ENCODE results near the gene RNASEH2B. TPM values are rescaled to one million over a fixed set of nuclear protein-coding genes. Genes with fewer than 3 reads are reported as not detected.

The RNASEH2B gene
- total and polyA plus RNA-seq, 2 donors (not counting 1 experiment from before 2014, with no cell fraction given): 64.0 to 151 TPM

DNA sequence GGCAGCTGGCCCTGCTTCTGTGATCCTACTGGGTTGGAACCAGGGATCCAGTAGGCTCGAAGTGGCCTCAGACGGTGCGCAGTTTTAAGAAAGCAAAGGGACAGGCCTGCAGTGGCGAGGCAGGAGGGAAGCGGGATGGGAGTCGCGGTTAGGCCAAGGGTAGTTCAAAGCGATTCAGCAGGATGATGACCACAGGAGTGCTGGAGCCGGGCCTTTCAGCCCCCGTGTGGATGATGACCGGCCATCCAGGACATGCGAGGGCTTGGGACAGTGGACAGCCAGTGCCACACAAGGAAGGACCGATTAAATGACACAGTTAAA lies 854 bp downstream of the RNASEH2B start:
- Histone ChIP-seq H3K9ac (ENCODE audit: low read length) (peak overlapping the region; percentile 94), H3K9me3 (ENCODE audit: control extremely low read depth in 1 of 3, control insufficient read depth in 2 of 3, insufficient read depth in 1 of 3, low read length in 2 of 3) (no peaks in the 10 kb centered on the region), H3K36me3 (replicated peaks in 1 of 2; ENCODE audit: control extremely low read depth in 1 of 2, control insufficient read depth in 1 of 2, extremely low read depth in 1 of 2, insufficient read depth in 2 of 2, low read length in 1 of 2) (no peaks in the 10 kb centered on the region), H2AFZ (ENCODE audit: insufficient read depth, low read depth, low read length, poor library complexity, severe bottlenecking) (peak overlapping the region; percentile 90), H3K4me2 (replicated peaks; ENCODE audit: low read depth, low read length, poor library complexity, severe bottlenecking) (peak overlapping the region; percentile 84), H3K4me1 (ENCODE audit: control insufficient read depth in 2 of 2, insufficient read depth in 2 of 2, low read length in 2 of 2) (peaks cover 43 to 44% of the 10 kb centered on the region in 2 donors), H3K27ac (ENCODE audit: low read length in 2 of 2) (peak overlapping the region; percentile 95 to 98), H4K20me1 (ENCODE audit: control insufficient read depth, insufficient read depth, low read length, poor library complexity, severe bottlenecking) (no peaks in the 10 kb centered on the region), H3K79me2 (ENCODE audit: control insufficient read depth, insufficient read depth, low read length) (peaks cover 57% of the 10 kb centered on the region), H3K4me3 (ENCODE audit: control extremely low read depth in 1 of 5, extremely low read depth in 1 of 5, insufficient read depth in 1 of 5, low read depth in 2 of 5, low read length in 4 of 5) (peak overlapping the region; percentile 71 to 94 (median 87)), H3K27me3 (replicated peaks in 1 of 4; ENCODE audit: control extremely low read depth in 1 of 4, control insufficient read depth in 3 of 4, insufficient read depth in 4 of 4, low read length in 3 of 4) (no peaks in the 10 kb centered on the region)
- Mint-ChIP-seq H3K27me3 (no peaks in the 10 kb centered on the region), H3K4me3 (peak overlapping the region; percentile 95), H3K27ac (peak overlapping the region; percentile 97), H3K4me1 (peaks cover 55% of the 10 kb centered on the region), H3K9me3 (ENCODE audit: insufficient read depth) (no peaks in the 10 kb centered on the region)
- DNase-seq (no peak), ATAC-seq (ENCODE audit: low read depth) (no peak)
- intact Hi-C loops (cut with micrococcal nuclease): loop anchor here (2.0 to 10.0 kb wide), 8 partner anchors 100 to 1416 kb away; partner anchors contain the start of genes KPNA3 and PHF11
- ChIA-PET POLR2A (interaction anchor here (0.9 to 3.7 kb wide), 7 partner anchors 11 to 913 kb away, joined by 3 to 34 read pairs (median 4); partner anchors contain the start of gene TRIM13), CTCF (interaction anchor here (1.9 to 5.6 kb wide), 6 partner anchors 104 to 974 kb away, joined by 6 to 100 read pairs (median 30); partner anchors contain the start of genes SPRYD7 and TRIM13)
- WGBS (ENCODE audit: insufficient coverage): under 1% methylated on average over 13 of the region's 13 CpGs
- TF ChIP-seq, protein P1, sequence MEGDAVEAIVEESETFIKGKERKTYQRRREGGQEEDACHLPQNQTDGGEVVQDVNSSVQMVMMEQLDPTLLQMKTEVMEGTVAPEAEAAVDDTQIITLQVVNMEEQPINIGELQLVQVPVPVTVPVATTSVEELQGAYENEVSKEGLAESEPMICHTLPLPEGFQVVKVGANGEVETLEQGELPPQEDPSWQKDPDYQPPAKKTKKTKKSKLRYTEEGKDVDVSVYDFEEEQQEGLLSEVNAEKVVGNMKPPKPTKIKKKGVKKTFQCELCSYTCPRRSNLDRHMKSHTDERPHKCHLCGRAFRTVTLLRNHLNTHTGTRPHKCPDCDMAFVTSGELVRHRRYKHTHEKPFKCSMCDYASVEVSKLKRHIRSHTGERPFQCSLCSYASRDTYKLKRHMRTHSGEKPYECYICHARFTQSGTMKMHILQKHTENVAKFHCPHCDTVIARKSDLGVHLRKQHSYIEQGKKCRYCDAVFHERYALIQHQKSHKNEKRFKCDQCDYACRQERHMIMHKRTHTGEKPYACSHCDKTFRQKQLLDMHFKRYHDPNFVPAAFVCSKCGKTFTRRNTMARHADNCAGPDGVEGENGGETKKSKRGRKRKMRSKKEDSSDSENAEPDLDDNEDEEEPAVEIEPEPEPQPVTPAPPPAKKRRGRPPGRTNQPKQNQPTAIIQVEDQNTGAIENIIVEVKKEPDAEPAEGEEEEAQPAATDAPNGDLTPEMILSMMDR (IDR thresholded peaks at IDR 0.05): no peak
- TF ChIP-seq EZH2 (IDR thresholded peaks at IDR 0.05; ENCODE audit: borderline replicate concordance, insufficient read depth, low read depth, low read length, poor library complexity, severe bottlenecking): no peak

DNA sequence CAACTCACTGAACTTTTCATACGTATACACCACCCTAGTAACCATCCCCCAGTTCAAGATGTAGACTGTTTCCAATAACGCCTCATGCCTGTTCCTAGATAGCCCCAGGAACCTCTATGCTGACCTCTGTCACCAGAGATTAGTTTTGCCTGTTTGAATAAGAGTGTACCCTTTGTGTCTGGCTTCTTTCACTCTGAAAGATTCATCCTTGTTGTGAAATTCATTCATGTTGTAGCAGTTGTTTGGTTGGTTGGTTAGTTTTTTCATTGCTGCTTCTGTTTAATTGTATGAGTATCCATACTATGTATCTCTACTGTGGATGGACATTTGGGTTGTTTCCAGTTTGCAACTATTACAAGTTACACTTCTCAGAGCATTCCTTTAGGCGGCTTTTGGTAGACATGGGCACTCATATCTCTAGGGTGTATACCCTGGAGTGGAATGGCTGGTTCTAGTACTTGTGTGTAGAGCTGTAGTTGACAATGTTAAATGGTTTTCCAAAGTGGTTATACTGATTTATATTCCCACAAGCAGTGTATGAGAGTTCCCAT lies 1.6 kb downstream of the RNASEH2B start:
- H3K4me1 Mint-ChIP-seq: peaks cover 60% of the 10 kb centered on the region
- ATAC-seq (ENCODE audit: low read depth) (no peak), DNase-seq (peak; percentile 39)
- Histone ChIP-seq H3K36me3 (replicated peaks in 1 of 2; ENCODE audit: control extremely low read depth in 1 of 2, control insufficient read depth in 1 of 2, extremely low read depth in 1 of 2, insufficient read depth in 2 of 2, low read length in 1 of 2) (no peaks in the 10 kb centered on the region), H3K4me1 (ENCODE audit: control insufficient read depth in 2 of 2, insufficient read depth in 2 of 2, low read length in 2 of 2) (peaks cover 47 to 49% of the 10 kb centered on the region in 2 donors), H3K4me3 (ENCODE audit: control extremely low read depth in 1 of 5, extremely low read depth in 1 of 5, insufficient read depth in 1 of 5, low read depth in 2 of 5, low read length in 4 of 5) (peak overlapping the region; percentile 71 to 94 (median 87)), H4K20me1 (ENCODE audit: control insufficient read depth, insufficient read depth, low read length, poor library complexity, severe bottlenecking) (no peaks in the 10 kb centered on the region), H3K27me3 (replicated peaks in 1 of 4; ENCODE audit: control extremely low read depth in 1 of 4, control insufficient read depth in 3 of 4, insufficient read depth in 4 of 4, low read length in 3 of 4) (no peaks in the 10 kb centered on the region), H3K27ac (ENCODE audit: low read length in 2 of 2) (peak overlapping the region; percentile 95 to 98), H3K79me2 (ENCODE audit: control insufficient read depth, insufficient read depth, low read length) (peaks cover 63% of the 10 kb centered on the region), H2AFZ (ENCODE audit: insufficient read depth, low read depth, low read length, poor library complexity, severe bottlenecking) (peak overlapping the region; percentile 90), H3K9me3 (ENCODE audit: control extremely low read depth in 1 of 3, control insufficient read depth in 2 of 3, insufficient read depth in 1 of 3, low read length in 2 of 3) (no peaks in the 10 kb centered on the region), H3K9ac (ENCODE audit: low read length) (peak overlapping the region; percentile 94), H3K4me2 (replicated peaks; ENCODE audit: low read depth, low read length, poor library complexity, severe bottlenecking) (peak overlapping the region; percentile 84)
- POLR2A ChIA-PET: interaction anchor here (0.7 to 3.7 kb wide), 16 partner anchors 10 to 935 kb away, joined by 3 to 34 read pairs (median 4); partner anchors contain the start of gene TRIM13
- no peak for TF ChIP-seq EZH2 (IDR thresholded peaks at IDR 0.05; ENCODE audit: borderline replicate concordance, insufficient read depth, low read depth, low read length, poor library complexity, severe bottlenecking)
- TF ChIP-seq, protein P1 (IDR thresholded peaks at IDR 0.05): no peak
- H3K9me3 Mint-ChIP-seq (ENCODE audit: insufficient read depth): no peaks in the 10 kb centered on the region
- H3K27me3 Mint-ChIP-seq: no peaks in the 10 kb centered on the region
- H3K4me3 Mint-ChIP-seq: peak overlapping the region; percentile 95
- peak overlapping the region; percentile 97 for H3K27ac Mint-ChIP-seq
- CTCF ChIA-PET: interaction anchor here (0.6 to 5.6 kb wide), 65 partner anchors 10 to 1094 kb away, joined by 3 to 100 read pairs (median 5); partner anchors contain the start of genes SPRYD7 and TRIM13
- intact Hi-C loops (cut with micrococcal nuclease): loop anchor here (2.0 to 10.0 kb wide), 8 partner anchors 100 to 1416 kb away; partner anchors contain the start of genes KPNA3 and PHF11
- WGBS (ENCODE audit: insufficient coverage): no CpG with 5 or more reads among the region's 3 CpGs
